Fibroblast of villous mesenchyme (primary cell): ENCODE results near the gene ITCH. TPM values are rescaled to one million over a fixed set of nuclear protein-coding genes. Genes with fewer than 3 reads are reported as not detected.
A peak's percentile ranks its signal among the peaks of the same experiment; 100 is the strongest.
"Not testable (repeated sequence)": the region's sequence is repeated elsewhere in the genome, so short reads cannot be mapped to it uniquely, and the experiment has no call there.

ENCODE experiments used
- DNase-seq: peaks from one replicate; pipeline ENCODE4 v3.0.0-alpha.2; 2010; ENCODE audit warnings: low read depth
- H3K4me3 ChIP-seq: 2 replicates; pipeline ENCODE4 v1.5.1; 2011; ENCODE audit warnings: low read depth, mild to moderate bottlenecking, low read length
- CTCF ChIP-seq: IDR thresholded peaks from 2 replicates; pipeline ENCODE4 v1.5.1; 2012; ENCODE audit warnings: low read depth, mild to moderate bottlenecking, low read length; ENCODE audit not compliant: insufficient read depth
- total RNA-seq: library from RNA; depleted of rRNA; stranded (reverse); fragments of >200 nt; gene quantifications from 2 replicates; pipeline ENCODE4 v1.2.3, GENCODE V29; 2012

Gene ITCH
- total RNA-seq, 1 donor, result 88.9 TPM

DNA sequence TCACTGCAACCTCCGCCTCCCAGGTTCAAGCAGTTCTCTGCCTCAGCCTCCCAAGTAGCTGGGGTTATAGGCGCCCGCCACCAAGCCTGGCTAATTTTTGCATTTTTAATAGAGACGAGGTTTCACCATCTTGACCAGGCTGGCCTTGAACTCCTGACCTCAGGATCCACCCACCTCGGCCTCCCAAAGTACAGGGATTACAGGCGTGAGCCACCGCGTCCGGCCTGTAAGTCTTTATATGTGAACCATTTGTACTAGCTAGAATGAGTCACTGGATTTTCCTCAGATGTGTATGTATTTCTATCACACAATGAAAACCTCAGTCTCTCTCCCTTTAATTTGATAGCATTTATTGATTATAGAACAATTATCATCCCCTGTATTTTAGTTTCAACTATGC is 34.0 kb downstream of the ITCH start:
- TF ChIP-seq CTCF, result no peak
- no peak overlapping the region for H3K4me3 ChIP-seq
- DNase-seq, result no peak

GRCh38 chr20:34400776-34401175 is 37.7 kb downstream of the ITCH start:
- H3K4me3 ChIP-seq, DNase-seq: not testable (repeated sequence)

- DNase-seq, result no peak
- no peak for TF ChIP-seq CTCF
- no peak overlapping the region for H3K4me3 ChIP-seq
These were observed 38.8 kb downstream of the ITCH start for GRCh38 chr20:34401741-34402455.

DNA sequence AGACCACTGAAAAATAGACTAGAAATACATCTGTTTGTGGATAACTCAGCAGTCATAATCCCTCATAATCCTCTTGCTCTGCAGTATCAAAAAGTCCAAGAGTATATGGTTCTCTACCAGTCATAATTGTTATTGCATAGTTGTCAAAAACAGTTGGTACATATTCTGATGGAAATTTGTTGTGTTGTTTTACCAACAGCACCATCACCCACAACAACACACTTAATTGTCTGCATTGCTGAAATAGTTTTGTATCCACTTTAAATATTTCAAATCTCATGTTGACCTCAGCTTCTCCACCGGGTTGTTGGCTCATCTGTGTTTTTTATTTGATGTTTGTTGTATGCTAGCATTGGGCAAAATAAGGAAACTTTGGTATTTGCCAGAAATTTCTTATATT is 39.4 kb downstream of the ITCH start:
- H3K4me3 ChIP-seq, result no peak overlapping the region
- no peak for TF ChIP-seq CTCF
- peak; percentile 27 for DNase-seq

DNA sequence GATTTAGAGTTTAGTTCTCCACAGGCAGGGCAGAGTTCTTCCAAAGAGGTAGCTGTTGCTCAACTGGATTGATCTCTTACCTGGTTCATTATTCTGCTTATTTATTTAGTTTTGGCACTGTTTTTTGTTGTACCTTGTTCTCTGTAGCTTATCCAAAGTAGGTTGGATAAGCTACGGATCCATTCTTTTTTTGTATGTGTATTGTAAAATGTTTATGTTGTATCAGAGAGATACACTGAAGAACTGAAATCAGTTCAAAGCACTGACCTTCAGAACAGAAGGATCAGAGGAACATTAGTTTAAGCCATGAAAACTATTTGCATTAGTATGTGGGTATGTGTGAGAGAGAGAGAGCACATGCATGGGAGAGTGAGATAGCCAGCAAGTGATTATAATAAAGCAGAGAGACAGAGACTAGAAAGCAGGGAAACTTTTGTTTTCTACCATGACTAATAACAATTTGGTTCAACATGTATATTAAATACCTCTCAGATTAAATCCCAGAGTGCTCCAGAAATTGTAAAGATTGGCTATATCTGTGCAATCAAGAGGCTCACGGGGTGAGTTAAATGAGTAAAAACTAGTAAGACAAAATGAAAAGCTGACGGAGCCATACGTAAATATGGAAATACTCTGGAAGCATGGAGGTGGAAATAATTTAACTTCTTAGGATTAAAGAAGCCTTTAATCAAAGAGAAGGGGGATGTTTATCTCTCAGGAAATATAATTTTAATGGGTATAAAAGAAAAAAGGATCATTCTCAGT is 40.2 kb downstream of the ITCH start:
- no peak for DNase-seq
- no peak overlapping the region for H3K4me3 ChIP-seq
- TF ChIP-seq CTCF, result no peak

DNA sequence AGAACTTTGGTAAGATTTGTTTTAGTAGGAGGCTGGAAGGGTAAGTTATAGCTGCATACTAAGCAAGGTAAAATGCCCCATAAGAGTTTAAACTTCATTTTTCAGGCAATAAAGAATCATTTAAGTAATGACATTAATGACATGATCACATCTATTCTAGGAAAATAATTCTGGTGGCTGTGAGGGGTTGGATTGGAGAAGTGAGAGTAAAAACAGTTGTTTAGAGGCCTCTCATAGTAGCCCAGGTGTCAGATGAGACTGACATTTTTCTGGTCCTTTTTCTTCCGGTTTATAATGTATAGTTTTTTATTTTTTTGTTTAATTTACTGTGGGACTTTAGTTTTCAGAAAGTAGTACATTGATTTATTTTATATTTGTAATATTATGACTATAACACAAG is 40.8 kb downstream of the ITCH start:
- TF ChIP-seq CTCF, result no peak
- no peak for DNase-seq
- H3K4me3 ChIP-seq, result no peak overlapping the region

GRCh38 chr20:34404803-34405202 is 41.7 kb downstream of the ITCH start:
- no peak overlapping the region for H3K4me3 ChIP-seq
- TF ChIP-seq CTCF, result no peak
- no peak for DNase-seq

GRCh38 chr20:34405247-34405651 is 42.2 kb downstream of the ITCH start:
- DNase-seq, H3K4me3 ChIP-seq: not testable (repeated sequence)

DNA sequence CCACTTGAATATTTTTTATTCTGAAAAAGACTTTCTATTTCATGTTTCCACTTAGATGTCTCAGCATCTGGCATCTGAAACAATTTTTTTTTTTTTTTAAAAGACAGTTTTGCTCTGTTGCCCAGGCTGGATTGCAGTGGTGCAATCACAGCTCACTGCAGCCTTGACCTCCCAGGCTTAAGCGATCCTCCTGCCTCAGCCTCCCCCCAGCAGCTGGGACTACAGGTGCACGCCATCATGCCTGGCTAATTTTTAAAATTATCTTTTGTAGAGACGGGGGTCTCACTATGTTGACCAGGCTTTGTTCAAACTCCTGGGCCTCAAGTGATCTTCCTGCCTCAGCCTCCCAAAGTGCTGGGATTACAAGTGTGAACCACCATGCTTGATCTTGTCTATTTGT is 42.9 kb downstream of the ITCH start:
- H3K4me3 ChIP-seq, DNase-seq: not testable (repeated sequence)
